ENCODE results near the gene TPCN2.

DNA sequence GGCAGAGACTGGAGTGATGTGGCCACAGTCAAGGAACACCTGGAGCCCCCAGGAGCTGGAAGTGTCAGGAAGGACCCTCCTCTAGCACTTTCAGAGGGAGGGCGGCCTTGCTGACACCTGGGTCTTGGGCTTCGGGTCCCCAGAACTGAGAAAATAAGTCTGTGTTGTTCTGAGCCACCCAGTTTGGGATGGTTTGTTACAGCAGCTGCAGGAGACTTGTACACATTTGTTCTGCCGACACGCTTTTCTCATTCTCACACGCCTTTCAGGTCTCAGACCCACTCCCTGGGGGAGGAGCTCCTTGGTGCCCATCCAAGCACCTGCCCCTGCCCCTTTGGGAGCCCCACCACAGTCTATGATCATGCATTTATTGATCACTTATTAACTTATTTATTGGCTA lies 59.8 kb downstream of the TPCN2 start:
- TF ChIP-seq, protein P1, sequence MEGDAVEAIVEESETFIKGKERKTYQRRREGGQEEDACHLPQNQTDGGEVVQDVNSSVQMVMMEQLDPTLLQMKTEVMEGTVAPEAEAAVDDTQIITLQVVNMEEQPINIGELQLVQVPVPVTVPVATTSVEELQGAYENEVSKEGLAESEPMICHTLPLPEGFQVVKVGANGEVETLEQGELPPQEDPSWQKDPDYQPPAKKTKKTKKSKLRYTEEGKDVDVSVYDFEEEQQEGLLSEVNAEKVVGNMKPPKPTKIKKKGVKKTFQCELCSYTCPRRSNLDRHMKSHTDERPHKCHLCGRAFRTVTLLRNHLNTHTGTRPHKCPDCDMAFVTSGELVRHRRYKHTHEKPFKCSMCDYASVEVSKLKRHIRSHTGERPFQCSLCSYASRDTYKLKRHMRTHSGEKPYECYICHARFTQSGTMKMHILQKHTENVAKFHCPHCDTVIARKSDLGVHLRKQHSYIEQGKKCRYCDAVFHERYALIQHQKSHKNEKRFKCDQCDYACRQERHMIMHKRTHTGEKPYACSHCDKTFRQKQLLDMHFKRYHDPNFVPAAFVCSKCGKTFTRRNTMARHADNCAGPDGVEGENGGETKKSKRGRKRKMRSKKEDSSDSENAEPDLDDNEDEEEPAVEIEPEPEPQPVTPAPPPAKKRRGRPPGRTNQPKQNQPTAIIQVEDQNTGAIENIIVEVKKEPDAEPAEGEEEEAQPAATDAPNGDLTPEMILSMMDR (IDR thresholded peaks at IDR 0.05) = no peak
- TF ChIP-seq POLR2A (IDR thresholded peaks at IDR 0.05) = no peak

Measured in heart left ventricle (tissue), 13 donors.